ENCODE data around the gene VWA3B. TPM values are rescaled to one million over a fixed set of nuclear protein-coding genes. Genes with fewer than 3 reads are reported as not detected.
A peak's percentile ranks its signal among the peaks of the same experiment; 100 is the strongest.

The VWA3B gene
- total RNA-seq, 4 donors from 2014 or later: 0.30 to 6.1 (median 2.5) TPM; not detected in 1

GRCh38 chr2:98085649-98086048 lies 1.3 kb upstream of the VWA3B start:
- 85 to 88% methylated on average over 5 of the region's 5 CpGs for WGBS, 2 donors

DNA sequence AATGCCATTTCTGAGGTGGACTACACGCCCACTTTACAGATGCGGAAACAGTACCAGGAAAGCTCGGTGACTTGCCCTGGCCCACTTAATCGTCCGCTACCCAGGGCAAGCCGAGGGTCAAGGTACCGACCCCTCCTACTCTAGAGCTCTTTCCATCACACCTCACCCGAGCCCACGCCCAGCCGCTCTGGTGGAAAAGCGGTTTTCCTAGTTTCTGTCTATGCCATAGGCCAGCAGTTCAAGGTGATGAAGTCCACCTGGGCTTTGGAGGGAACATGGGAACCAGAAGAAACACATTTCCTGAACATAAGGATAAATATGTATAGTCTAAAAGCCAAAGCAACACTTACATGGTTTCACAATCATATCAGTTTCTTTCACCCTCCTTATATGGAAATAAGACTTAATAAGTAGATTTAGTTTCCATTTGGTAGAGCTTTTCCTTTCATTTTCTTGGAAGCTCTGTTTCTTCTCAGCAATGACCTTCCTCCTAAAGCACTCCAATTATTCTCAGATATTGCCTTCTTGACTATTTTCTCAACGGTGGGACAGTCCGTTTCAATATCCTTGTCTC lies 567 bp downstream of the VWA3B start:
- Histone ChIP-seq H3K27me3 (peaks cover 0 to 35% of the 10 kb centered on the region in 2 donors), H3K9me3 (no peaks in the 10 kb centered on the region), H3K27ac (peak overlapping the region in 1 of 4 donors; percentile 51), H3K4me3 (peak overlapping the region; percentile 25 to 52 (median 36)), H3K4me1 (peaks cover 0 to 21% (median 13%) of the 10 kb centered on the region in 4 donors), H3K36me3 (no peaks in the 10 kb centered on the region)
- no peak for DNase-seq (ENCODE audit: low spot score in 2 of 2)
- TF ChIP-seq EP300 (IDR thresholded peaks at IDR 0.05) (no peak), POLR2A (IDR thresholded peaks at IDR 0.05) (no peak), CTCF (IDR thresholded peaks at IDR 0.05) (no peak)
- WGBS, 2 donors: 49 to 61% methylated on average over 13 of the region's 13 CpGs

More at GRCh38 chr2:98085649-98086048, 1.3 kb upstream of the VWA3B start:
- no peaks in the 10 kb centered on the region for H3K9me3 ChIP-seq
- no peaks in the 10 kb centered on the region for H3K36me3 ChIP-seq
- TF ChIP-seq EP300 (IDR thresholded peaks at IDR 0.05) (no peak), CTCF (IDR thresholded peaks at IDR 0.05) (no peak), POLR2A (IDR thresholded peaks at IDR 0.05) (no peak)
- no peak for DNase-seq (ENCODE audit: low spot score in 2 of 2)
- peaks cover 0 to 21% (median 13%) of the 10 kb centered on the region in 4 donors for H3K4me1 ChIP-seq
- H3K27me3 ChIP-seq: peaks cover 0 to 35% of the 10 kb centered on the region in 2 donors
- no peak overlapping the region for H3K27ac ChIP-seq
- no peak overlapping the region for H3K4me3 ChIP-seq

GRCh38 chr2:98088261-98088660 lies 1.3 kb downstream of the VWA3B start:
- Histone ChIP-seq H3K4me3 (no peak overlapping the region), H3K36me3 (no peaks in the 10 kb centered on the region), H3K4me1 (peaks cover 0 to 21% (median 13%) of the 10 kb centered on the region in 4 donors), H3K27ac (no peak overlapping the region), H3K27me3 (peaks cover 0 to 33% of the 10 kb centered on the region in 2 donors), H3K9me3 (peaks cover 0 to under 1% (median 0%) of the 10 kb centered on the region in 4 donors)
- 78 to 80% methylated on average over 5 of the region's 5 CpGs for WGBS, 2 donors
- DNase-seq (ENCODE audit: low spot score in 2 of 2): peak in 1 of 2 donors; percentile 14
- TF ChIP-seq EP300 (IDR thresholded peaks at IDR 0.05) (peak in 1 of 2 donors; percentile 50), POLR2A (IDR thresholded peaks at IDR 0.05) (no peak), CTCF (IDR thresholded peaks at IDR 0.05) (no peak)

DNA sequence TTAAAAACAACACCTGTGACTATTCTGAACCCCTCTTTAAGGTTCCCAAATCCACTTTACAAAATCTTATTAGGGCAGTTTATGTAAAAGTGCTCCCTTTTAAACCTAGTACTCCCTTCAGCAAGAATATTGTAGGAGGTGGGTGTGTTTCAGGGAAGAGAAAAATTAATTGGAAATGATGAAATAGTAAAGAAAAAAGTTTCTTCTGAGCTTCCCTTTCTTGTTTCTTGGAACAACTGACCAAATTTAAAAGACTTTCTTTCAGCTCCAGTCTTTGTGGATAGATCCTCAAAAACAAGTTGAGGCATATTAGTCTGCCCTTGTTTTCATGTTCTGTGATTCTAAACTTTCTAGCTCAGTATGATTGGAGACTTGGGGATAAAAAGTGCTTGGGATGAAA lies 3.0 kb downstream of the VWA3B start:
- Histone ChIP-seq H3K36me3 (no peaks in the 10 kb centered on the region), H3K27me3 (peaks cover 0 to 18% of the 10 kb centered on the region in 2 donors), H3K4me1 (peaks cover 0 to 21% (median 13%) of the 10 kb centered on the region in 4 donors), H3K27ac (no peak overlapping the region), H3K9me3 (peaks cover 0 to 8% (median 2%) of the 10 kb centered on the region in 4 donors), H3K4me3 (no peak overlapping the region)
- DNase-seq (ENCODE audit: low spot score in 2 of 2): no peak
- TF ChIP-seq POLR2A (IDR thresholded peaks at IDR 0.05): no peak
- no peak for TF ChIP-seq EP300 (IDR thresholded peaks at IDR 0.05)
- TF ChIP-seq CTCF (IDR thresholded peaks at IDR 0.05): no peak

DNA sequence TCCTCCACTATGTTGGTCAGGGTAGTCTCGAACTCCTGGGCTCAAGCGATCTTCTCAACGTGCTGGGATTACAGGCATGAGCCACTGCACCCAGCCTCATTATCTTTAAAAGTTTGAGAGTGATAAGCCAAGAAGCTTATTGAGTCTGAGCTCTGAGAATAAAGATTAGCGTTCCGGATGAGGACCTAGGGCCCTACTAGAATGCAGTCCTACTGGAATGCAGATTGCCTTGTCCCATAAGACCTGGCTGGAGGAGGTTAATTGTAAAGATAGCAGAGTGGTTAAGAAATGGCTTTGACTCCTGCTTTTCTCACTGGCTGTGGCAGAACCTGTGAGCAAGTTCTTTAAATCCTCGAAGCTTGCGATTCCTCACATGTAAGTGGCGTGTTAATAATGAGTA lies 4.0 kb downstream of the VWA3B start:
- Histone ChIP-seq H3K36me3 (no peaks in the 10 kb centered on the region), H3K27ac (no peak overlapping the region), H3K4me3 (no peak overlapping the region), H3K27me3 (peaks cover 0 to 11% of the 10 kb centered on the region in 2 donors), H3K4me1 (peaks cover 0 to 21% (median 13%) of the 10 kb centered on the region in 4 donors), H3K9me3 (peaks cover 0 to 18% (median 7%) of the 10 kb centered on the region in 4 donors)
- 80 to 82% methylated on average over 8 of the region's 8 CpGs for WGBS, 2 donors
- TF ChIP-seq EP300 (IDR thresholded peaks at IDR 0.05) (no peak), CTCF (IDR thresholded peaks at IDR 0.05) (no peak), POLR2A (IDR thresholded peaks at IDR 0.05) (no peak)
- DNase-seq (ENCODE audit: low spot score in 2 of 2): no peak

All from tibial nerve (tissue), 4 donors.